Liver (tissue), 9 donors: Measurements from ENCODE around the gene THEMIS. TPM values are rescaled to one million over a fixed set of nuclear protein-coding genes. Genes with fewer than 3 reads are reported as not detected.

Experiments
- DNase-seq: peaks from one replicate; pipeline ENCODE4 v3.0.0-alpha.2; 2017; ENCODE audit warnings: low spot score
- H3K27ac ChIP-seq, 2 donors: one replicate each; pipeline ENCODE4 v1.7.0; 2013; ENCODE audit warnings: inconsistent platforms in 2 of 2, low read length in 2 of 2, control low read depth in 1 of 2, low read depth in 1 of 2, mild to moderate bottlenecking in 1 of 2
- H3K27me3 ChIP-seq, 4 donors: one replicate each; pipeline versions ENCODE4 v1.6.1 to v1.7.0; 2013; ENCODE audit warnings: low read length in 3 of 4, inconsistent platforms in 1 of 4, mild to moderate bottlenecking in 1 of 4, moderate library complexity in 1 of 4; ENCODE audit not compliant: control insufficient read depth in 4 of 4, insufficient read depth in 4 of 4
- H3K36me3 ChIP-seq, 4 donors: one replicate each; pipeline versions ENCODE4 v1.6.1 to v1.7.0; 2013; ENCODE audit warnings: low read length in 3 of 4, mild to moderate bottlenecking in 3 of 4, low read depth in 1 of 4, moderate library complexity in 1 of 4; ENCODE audit not compliant: control insufficient read depth in 4 of 4, insufficient read depth in 3 of 4
- H3K4me1 ChIP-seq, 4 donors: one replicate each; pipeline versions ENCODE4 v1.6.1 to v1.7.0; 2013; ENCODE audit warnings: low read length in 3 of 4, mild to moderate bottlenecking in 3 of 4, moderate library complexity in 1 of 4; ENCODE audit not compliant: control insufficient read depth in 4 of 4, insufficient read depth in 4 of 4
- H3K4me3 ChIP-seq, 3 donors: one replicate each; pipeline versions ENCODE4 v1.6.1 to v1.7.0; 2013; ENCODE audit warnings: low read length in 3 of 3, control low read depth in 1 of 3, low read depth in 1 of 3, mild to moderate bottlenecking in 1 of 3
- H3K9ac ChIP-seq, 2 donors: one replicate each; pipeline ENCODE4 v1.7.0; 2013; ENCODE audit warnings: low read length in 2 of 2, mild to moderate bottlenecking in 2 of 2, moderate library complexity in 2 of 2, control low read depth in 1 of 2, low read depth in 1 of 2
- H3K9me3 ChIP-seq, 4 donors: one replicate each; pipeline versions ENCODE4 v1.6.1 to v1.7.0; 2013; ENCODE audit warnings: low read length in 3 of 4; ENCODE audit not compliant: control insufficient read depth in 4 of 4
- EGR1 ChIP-seq, 2 donors: IDR thresholded peaks; 2 replicates each; pipeline ENCODE4 v1.6.1; 2016 to 2018; ENCODE audit warnings: antibody characterized with exemption in 2 of 2, low read depth in 2 of 2
- FOXA1 ChIP-seq: IDR thresholded peaks from 2 replicates; pipeline ENCODE4 v1.6.1; 2016; ENCODE audit warnings: antibody characterized with exemption
- FOXA2 ChIP-seq: IDR thresholded peaks from 2 replicates; pipeline ENCODE4 v1.6.1; 2016; ENCODE audit warnings: antibody characterized with exemption
- GABPA ChIP-seq, 2 donors: IDR thresholded peaks in 1 of 2; conservative IDR thresholded peaks in 1 of 2; 2 replicates each; pipeline ENCODE4 v1.6.1; 2016; ENCODE audit warnings: antibody characterized with exemption in 2 of 2, mild to moderate bottlenecking in 1 of 2, moderate library complexity in 1 of 2
- HNF4A ChIP-seq, 2 donors: conservative IDR thresholded peaks; 2 replicates each; pipeline ENCODE4 v1.6.1; 2016; ENCODE audit warnings: antibody characterized with exemption in 2 of 2, mild to moderate bottlenecking in 2 of 2
- HNF4G ChIP-seq: IDR thresholded peaks from 2 replicates; pipeline ENCODE4 v1.6.1; 2016; ENCODE audit warnings: antibody characterized with exemption
- JUND ChIP-seq, 2 donors: IDR thresholded peaks; 2 replicates each; pipeline ENCODE4 v1.6.1; 2016; ENCODE audit warnings: antibody characterized with exemption in 2 of 2
- NR2F2 ChIP-seq: IDR thresholded peaks from 2 replicates; pipeline ENCODE4 v1.6.1; 2016; ENCODE audit warnings: antibody characterized with exemption
- RAD21 ChIP-seq, 2 donors: IDR thresholded peaks; 2 replicates each; pipeline ENCODE4 v1.6.1; 2016; ENCODE audit warnings: antibody characterized with exemption in 2 of 2, mild to moderate bottlenecking in 2 of 2
- RXRA ChIP-seq, 2 donors: IDR thresholded peaks; 2 replicates each; pipeline ENCODE4 v1.6.1; 2017 to 2018; ENCODE audit warnings: antibody characterized with exemption in 2 of 2, mild to moderate bottlenecking in 1 of 2
- SP1 ChIP-seq: IDR thresholded peaks from 2 replicates; pipeline ENCODE4 v1.6.1; 2018; ENCODE audit warnings: antibody characterized with exemption, mild to moderate bottlenecking
- TAF1 ChIP-seq: conservative IDR thresholded peaks from 2 replicates; pipeline ENCODE4 v1.6.1; 2016; ENCODE audit warnings: antibody characterized with exemption, mild to moderate bottlenecking
- YY1 ChIP-seq: IDR thresholded peaks from 2 replicates; pipeline ENCODE4 v1.6.1; 2016; ENCODE audit warnings: antibody characterized with exemption, mild to moderate bottlenecking
- WGBS: extraction: QIAGEN DNeasy Blood & Tissue Kit; methylation state at CpG from one replicate; pipeline ENCODE4 v1.1.7; 2013; 5-methylcytosine and 5-hydroxymethylcytosine counted together
- polyA plus RNA-seq, 2 donors: library from polyadenylated mRNA; stranded (reverse) in 1 of 2; unstranded in 1 of 2; fragments of 200-250 nt in 1 of 2; fragments of >200 nt in 1 of 2; fragmentation: Nextera tagmentation in 1 of 2; extraction: Ambion mirVana in 1 of 2; gene quantifications; one replicate each; pipeline versions ENCODE4 v1.2.1 to v1.2.3, GENCODE V29; 2013 to 2015
- total RNA-seq, 2 donors: library from RNA; depleted of rRNA; stranded (reverse); fragments of >200 nt; gene quantifications; one replicate each; pipeline ENCODE4 v1.2.3, GENCODE V29; 2014
- TF ChIP-seq, protein P1 (sequence below): fragments of 150-350 bp; IDR thresholded peaks from 2 replicates; pipeline ENCODE4 v1.5.1; 2017; ENCODE audit warnings: improper control_type of control experiment, low read depth, low read length; ENCODE audit not compliant: missing input control
- TF ChIP-seq, protein P2 (sequence below): IDR thresholded peaks from 2 replicates; pipeline ENCODE4 v1.6.1; 2016; ENCODE audit warnings: antibody characterized with exemption
- TF ChIP-seq, protein P3 (sequence below): IDR thresholded peaks from 2 replicates; pipeline ENCODE4 v1.6.1; 2016; ENCODE audit warnings: antibody characterized with exemption, mild to moderate bottlenecking
- TF ChIP-seq, protein P4 (sequence below): IDR thresholded peaks from 2 replicates; pipeline ENCODE4 v1.6.1; 2016; ENCODE audit warnings: antibody characterized with exemption
- TF ChIP-seq, protein P5 (sequence below): IDR thresholded peaks from 2 replicates; pipeline ENCODE4 v1.6.1; 2016; ENCODE audit warnings: antibody characterized with exemption
- donor health status: healthy.
- donor health status: healthy.
- donor health status: healthy.
- donor health status: healthy.
- donor health status: healthy.

The THEMIS gene
- total and polyA plus RNA-seq, 4 donors = 0.05 to 0.59 (median 0.21) TPM

DNA sequence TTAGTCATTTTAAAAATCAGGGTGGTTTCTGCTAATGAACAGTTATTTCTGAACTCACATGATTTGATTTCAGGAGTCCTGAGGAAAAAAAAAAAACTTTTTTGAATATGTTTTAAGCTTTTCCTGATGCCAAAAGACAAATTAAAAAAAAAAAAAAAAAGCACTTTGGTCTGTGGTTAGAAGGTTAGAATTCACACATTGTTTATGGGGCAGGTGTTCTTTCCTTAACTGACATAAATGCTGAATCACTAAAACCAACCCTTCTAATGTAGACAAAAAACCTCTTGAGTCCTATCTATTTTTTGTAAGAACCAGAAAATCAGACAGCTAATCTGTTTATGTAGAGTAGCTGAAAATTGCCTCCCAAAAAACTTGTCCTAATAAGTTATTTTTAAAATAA lies 20.4 kb downstream of the THEMIS start:
- no peak for DNase-seq
- no peak overlapping the region for H3K9ac ChIP-seq

DNA sequence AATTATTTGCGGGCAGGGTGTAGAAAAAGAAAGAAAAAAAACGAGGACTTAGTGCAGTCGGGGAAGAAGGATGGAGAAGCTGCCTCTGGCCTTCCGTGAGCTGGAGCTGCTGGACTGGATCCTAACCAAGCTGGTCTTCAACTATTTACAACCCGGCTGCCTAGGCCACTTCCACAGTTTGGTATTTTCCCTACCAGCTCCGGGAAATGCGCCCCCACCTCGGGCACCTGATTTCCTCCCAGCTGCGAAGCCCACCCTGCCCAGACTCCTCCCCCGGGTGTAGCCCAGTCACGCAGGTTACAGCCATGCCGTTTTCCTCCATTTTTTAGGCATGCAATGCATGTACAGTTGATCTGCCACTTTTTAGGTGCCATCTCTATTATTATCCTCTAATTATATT lies 21.2 kb downstream of the THEMIS start:
- 46% methylated on average over 12 of the region's 12 CpGs for WGBS
- H3K36me3 ChIP-seq = no peaks in the 10 kb centered on the region
- H3K4me3 ChIP-seq = no peak overlapping the region
- H3K9ac ChIP-seq = no peak overlapping the region
- TF ChIP-seq, protein P1, sequence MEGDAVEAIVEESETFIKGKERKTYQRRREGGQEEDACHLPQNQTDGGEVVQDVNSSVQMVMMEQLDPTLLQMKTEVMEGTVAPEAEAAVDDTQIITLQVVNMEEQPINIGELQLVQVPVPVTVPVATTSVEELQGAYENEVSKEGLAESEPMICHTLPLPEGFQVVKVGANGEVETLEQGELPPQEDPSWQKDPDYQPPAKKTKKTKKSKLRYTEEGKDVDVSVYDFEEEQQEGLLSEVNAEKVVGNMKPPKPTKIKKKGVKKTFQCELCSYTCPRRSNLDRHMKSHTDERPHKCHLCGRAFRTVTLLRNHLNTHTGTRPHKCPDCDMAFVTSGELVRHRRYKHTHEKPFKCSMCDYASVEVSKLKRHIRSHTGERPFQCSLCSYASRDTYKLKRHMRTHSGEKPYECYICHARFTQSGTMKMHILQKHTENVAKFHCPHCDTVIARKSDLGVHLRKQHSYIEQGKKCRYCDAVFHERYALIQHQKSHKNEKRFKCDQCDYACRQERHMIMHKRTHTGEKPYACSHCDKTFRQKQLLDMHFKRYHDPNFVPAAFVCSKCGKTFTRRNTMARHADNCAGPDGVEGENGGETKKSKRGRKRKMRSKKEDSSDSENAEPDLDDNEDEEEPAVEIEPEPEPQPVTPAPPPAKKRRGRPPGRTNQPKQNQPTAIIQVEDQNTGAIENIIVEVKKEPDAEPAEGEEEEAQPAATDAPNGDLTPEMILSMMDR = no peak
- TF ChIP-seq NR2F2 (no peak), FOXA2 (no peak), HNF4A (conservative IDR thresholded peaks at IDR 0.05) (no peak), RAD21 (IDR thresholded peaks at IDR 0.05) (no peak), RXRA (IDR thresholded peaks at IDR 0.05) (no peak)
- TF ChIP-seq, protein P2, sequence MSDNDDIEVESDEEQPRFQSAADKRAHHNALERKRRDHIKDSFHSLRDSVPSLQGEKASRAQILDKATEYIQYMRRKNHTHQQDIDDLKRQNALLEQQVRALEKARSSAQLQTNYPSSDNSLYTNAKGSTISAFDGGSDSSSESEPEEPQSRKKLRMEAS = no peak
- H3K27me3 ChIP-seq = no peaks in the 10 kb centered on the region
- no peak overlapping the region for H3K27ac ChIP-seq
- no peak for DNase-seq
- no peaks in the 10 kb centered on the region for H3K4me1 ChIP-seq
- no peaks in the 10 kb centered on the region for H3K9me3 ChIP-seq

More for the DNA sequence above, 20.4 kb downstream of the THEMIS start:
- H3K9me3 ChIP-seq = no peaks in the 10 kb centered on the region
- H3K27ac ChIP-seq = no peak overlapping the region
- no peak overlapping the region for H3K4me3 ChIP-seq
- H3K27me3 ChIP-seq = no peaks in the 10 kb centered on the region
- no peaks in the 10 kb centered on the region for H3K36me3 ChIP-seq
- TF ChIP-seq, protein P3, sequence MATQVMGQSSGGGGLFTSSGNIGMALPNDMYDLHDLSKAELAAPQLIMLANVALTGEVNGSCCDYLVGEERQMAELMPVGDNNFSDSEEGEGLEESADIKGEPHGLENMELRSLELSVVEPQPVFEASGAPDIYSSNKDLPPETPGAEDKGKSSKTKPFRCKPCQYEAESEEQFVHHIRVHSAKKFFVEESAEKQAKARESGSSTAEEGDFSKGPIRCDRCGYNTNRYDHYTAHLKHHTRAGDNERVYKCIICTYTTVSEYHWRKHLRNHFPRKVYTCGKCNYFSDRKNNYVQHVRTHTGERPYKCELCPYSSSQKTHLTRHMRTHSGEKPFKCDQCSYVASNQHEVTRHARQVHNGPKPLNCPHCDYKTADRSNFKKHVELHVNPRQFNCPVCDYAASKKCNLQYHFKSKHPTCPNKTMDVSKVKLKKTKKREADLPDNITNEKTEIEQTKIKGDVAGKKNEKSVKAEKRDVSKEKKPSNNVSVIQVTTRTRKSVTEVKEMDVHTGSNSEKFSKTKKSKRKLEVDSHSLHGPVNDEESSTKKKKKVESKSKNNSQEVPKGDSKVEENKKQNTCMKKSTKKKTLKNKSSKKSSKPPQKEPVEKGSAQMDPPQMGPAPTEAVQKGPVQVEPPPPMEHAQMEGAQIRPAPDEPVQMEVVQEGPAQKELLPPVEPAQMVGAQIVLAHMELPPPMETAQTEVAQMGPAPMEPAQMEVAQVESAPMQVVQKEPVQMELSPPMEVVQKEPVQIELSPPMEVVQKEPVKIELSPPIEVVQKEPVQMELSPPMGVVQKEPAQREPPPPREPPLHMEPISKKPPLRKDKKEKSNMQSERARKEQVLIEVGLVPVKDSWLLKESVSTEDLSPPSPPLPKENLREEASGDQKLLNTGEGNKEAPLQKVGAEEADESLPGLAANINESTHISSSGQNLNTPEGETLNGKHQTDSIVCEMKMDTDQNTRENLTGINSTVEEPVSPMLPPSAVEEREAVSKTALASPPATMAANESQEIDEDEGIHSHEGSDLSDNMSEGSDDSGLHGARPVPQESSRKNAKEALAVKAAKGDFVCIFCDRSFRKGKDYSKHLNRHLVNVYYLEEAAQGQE = no peak
- TF ChIP-seq EGR1 (IDR thresholded peaks at IDR 0.05; ENCODE audit: low read depth in 2 of 2) (no peak), RXRA (IDR thresholded peaks at IDR 0.05) (no peak), YY1 (no peak), HNF4A (conservative IDR thresholded peaks at IDR 0.05) (no peak), TAF1 (no peak), NR2F2 (no peak), RAD21 (IDR thresholded peaks at IDR 0.05) (no peak), HNF4G (no peak), FOXA2 (no peak), FOXA1 (no peak), JUND (IDR thresholded peaks at IDR 0.05) (no peak), GABPA (IDR thresholded peaks at IDR 0.05 in 1 of 2, conservative IDR thresholded peaks at IDR 0.05 in 1 of 2) (no peak), SP1 (no peak)
- TF ChIP-seq, protein P2 = no peak
- TF ChIP-seq, protein P4, sequence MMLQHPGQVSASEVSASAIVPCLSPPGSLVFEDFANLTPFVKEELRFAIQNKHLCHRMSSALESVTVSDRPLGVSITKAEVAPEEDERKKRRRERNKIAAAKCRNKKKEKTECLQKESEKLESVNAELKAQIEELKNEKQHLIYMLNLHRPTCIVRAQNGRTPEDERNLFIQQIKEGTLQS = no peak
- TF ChIP-seq, protein P1 = no peak
- TF ChIP-seq, protein P5, sequence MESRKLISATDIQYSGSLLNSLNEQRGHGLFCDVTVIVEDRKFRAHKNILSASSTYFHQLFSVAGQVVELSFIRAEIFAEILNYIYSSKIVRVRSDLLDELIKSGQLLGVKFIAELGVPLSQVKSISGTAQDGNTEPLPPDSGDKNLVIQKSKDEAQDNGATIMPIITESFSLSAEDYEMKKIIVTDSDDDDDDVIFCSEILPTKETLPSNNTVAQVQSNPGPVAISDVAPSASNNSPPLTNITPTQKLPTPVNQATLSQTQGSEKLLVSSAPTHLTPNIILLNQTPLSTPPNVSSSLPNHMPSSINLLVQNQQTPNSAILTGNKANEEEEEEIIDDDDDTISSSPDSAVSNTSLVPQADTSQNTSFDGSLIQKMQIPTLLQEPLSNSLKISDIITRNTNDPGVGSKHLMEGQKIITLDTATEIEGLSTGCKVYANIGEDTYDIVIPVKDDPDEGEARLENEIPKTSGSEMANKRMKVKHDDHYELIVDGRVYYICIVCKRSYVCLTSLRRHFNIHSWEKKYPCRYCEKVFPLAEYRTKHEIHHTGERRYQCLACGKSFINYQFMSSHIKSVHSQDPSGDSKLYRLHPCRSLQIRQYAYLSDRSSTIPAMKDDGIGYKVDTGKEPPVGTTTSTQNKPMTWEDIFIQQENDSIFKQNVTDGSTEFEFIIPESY = no peak
- no peaks in the 10 kb centered on the region for H3K4me1 ChIP-seq
